ENCODE results near the gene CFD.
A peak's percentile ranks its signal among the peaks of the same experiment; 100 is the strongest.
"Not testable (repeated sequence)": the region's sequence is repeated elsewhere in the genome, so short reads cannot be mapped to it uniquely, and the experiment has no call there.

CFD gene

DNA sequence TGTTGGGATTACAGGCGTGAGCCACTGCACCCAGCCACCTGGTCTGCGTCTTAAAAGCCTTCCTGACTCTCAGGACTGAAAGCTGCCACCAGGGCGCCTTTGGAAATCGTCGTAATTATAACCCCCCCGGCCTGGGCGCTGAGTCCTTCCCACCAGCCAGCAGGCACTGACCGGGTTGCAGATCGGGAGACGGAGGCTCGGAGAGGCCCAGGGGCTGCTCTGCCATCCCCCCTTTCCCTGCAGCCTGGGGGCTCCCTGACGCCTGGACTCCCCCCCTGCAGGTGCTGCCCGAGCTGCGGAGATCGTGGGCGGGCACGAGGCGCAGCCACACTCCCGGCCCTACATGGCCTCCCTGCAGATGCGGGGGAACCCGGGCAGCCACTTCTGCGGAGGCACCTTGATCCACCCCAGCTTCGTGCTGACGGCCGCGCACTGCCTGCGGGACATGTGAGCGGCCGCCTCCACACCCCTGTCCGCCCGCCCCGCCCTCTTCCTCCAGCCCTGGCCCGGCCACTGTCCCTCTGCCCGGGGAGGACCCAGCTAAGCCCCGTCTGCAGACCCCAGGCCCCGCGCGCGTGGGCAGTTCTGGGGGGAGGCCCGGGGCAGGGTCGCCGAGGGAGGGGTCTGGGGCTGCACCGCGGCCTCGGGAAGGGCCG lies 16.2 kb upstream of the CFD start:
- DNase-seq (ENCODE audit: extremely low read depth, low read depth) = no peak
- TF ChIP-seq, protein P1, sequence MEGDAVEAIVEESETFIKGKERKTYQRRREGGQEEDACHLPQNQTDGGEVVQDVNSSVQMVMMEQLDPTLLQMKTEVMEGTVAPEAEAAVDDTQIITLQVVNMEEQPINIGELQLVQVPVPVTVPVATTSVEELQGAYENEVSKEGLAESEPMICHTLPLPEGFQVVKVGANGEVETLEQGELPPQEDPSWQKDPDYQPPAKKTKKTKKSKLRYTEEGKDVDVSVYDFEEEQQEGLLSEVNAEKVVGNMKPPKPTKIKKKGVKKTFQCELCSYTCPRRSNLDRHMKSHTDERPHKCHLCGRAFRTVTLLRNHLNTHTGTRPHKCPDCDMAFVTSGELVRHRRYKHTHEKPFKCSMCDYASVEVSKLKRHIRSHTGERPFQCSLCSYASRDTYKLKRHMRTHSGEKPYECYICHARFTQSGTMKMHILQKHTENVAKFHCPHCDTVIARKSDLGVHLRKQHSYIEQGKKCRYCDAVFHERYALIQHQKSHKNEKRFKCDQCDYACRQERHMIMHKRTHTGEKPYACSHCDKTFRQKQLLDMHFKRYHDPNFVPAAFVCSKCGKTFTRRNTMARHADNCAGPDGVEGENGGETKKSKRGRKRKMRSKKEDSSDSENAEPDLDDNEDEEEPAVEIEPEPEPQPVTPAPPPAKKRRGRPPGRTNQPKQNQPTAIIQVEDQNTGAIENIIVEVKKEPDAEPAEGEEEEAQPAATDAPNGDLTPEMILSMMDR (IDR thresholded peaks at IDR 0.05; ENCODE audit: low read depth, low read length) = no peak

DNA sequence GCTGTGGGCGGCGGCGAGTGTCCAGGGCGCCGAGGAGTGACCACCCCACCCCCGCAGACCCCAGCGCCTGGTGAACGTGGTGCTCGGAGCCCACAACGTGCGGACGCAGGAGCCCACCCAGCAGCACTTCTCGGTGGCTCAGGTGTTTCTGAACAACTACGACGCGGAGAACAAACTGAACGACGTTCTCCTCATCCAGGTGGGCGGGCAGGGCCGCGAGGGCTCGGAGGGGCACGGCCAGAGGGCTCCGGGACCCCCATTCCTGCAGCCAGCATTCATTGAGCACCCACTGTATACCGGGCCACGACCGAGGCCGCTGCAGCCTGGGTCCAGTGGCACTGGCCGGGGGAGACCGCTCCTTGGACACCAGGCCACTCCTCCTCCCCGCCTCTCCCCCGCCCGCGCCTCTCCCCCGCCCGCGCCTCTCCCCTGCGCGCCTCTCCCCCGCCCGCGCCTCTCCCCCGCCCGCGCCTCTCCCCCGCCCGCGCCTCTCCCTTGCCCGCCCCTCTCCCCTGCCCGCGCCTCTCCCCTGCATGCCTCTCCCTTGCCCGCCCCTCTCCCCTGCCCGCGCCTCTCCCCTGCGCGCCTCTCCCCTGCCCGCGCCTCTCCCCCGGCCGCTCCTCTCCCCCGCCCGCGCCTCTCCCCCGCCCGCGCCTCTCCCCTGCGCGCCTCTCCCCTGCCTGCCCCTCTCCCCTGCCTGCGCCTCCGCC lies 15.5 kb upstream of the CFD start:
- TF ChIP-seq, protein P1 (IDR thresholded peaks at IDR 0.05; ENCODE audit: low read depth, low read length) = no peak
- DNase-seq (ENCODE audit: extremely low read depth, low read depth) = no peak

DNA sequence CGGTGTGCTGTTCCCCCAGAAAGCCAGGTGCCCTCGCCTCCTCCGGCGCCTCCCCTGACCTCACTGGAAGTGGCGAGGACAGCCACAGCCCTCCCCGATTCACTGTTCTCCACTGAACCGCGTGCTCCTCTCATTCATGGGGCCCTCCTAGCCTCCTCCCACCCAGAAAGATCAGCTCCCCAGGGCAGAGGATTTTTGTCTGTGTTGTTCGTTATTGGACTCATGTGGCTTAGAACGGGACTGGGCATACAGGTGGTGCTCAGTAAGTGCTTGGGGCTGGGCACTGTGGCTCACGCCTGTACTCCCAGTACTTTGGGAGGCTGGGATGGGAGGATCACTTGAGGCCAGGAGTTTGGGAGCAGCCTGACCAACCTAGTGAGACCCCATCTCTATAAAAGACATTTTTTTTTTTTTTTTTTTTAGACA lies 14.9 kb upstream of the CFD start:
- no peak for DNase-seq (ENCODE audit: extremely low read depth, low read depth)
- TF ChIP-seq, protein P1 (IDR thresholded peaks at IDR 0.05; ENCODE audit: low read depth, low read length) = no peak

DNA sequence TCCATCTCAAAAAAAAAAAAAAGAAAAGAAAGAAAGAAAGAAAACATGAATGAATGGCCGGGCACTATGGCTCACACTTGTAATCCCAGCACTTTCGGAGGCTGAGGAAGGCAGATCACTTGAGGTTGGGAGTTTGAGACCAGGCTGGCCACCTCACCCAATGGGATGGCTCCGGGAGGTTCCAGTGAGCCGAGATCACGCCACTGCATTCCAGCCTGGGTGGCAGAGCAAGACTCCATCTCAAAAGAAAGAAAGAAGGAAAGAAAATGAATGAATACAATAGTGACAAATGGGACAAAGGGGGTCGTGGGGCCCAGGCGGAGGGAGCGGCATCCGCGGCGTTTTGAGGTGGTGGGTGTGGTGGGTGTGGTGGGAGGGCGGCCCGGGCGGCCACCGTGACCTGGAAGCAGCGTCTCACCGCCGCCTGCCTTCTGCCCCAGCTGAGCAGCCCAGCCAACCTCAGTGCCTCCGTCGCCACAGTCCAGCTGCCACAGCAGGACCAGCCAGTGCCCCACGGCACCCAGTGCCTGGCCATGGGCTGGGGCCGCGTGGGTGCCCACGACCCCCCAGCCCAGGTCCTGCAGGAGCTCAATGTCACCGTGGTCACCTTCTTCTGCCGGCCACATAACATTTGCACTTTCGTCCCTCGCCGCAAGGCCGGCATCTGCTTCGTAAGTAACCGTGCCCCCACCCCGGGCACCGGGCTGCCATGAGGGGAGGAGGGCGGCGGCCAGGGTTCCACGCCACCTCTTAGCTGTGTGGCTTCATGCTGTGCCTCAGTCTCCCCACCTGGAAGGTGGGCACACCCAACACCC lies 13.6 kb upstream of the CFD start:
- no peak for DNase-seq (ENCODE audit: extremely low read depth, low read depth)
- TF ChIP-seq, protein P1 (IDR thresholded peaks at IDR 0.05; ENCODE audit: low read depth, low read length) = no peak

DNA sequence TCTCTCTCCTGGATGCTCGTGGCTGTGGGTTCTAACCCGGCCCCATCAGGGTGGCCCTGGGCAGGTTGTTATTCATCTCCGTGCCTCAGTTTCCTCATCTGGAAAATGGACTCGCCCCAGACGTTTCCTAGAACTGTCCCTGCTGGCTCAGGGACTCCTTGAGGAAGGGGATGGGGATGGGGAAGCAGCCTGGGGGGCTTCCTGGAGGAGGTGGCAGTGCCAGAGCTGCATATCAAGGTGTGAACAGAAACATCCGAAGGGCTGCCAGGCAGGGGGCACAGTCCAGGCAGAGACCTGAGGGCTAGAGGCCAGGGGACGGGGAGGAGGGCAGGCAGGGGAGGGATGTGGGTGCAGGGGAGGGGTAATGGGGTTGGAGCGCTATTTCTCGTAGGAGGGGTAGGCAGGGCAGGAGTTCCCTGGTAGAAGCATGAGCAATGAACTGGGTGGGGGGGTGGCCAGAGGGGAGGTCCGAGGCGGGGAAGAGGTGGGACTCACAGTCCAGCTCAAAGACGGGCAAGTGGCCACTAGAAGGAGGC lies 11.0 kb upstream of the CFD start:
- no peak for DNase-seq (ENCODE audit: extremely low read depth, low read depth)
- TF ChIP-seq, protein P1 (IDR thresholded peaks at IDR 0.05; ENCODE audit: low read depth, low read length) = no peak

DNA sequence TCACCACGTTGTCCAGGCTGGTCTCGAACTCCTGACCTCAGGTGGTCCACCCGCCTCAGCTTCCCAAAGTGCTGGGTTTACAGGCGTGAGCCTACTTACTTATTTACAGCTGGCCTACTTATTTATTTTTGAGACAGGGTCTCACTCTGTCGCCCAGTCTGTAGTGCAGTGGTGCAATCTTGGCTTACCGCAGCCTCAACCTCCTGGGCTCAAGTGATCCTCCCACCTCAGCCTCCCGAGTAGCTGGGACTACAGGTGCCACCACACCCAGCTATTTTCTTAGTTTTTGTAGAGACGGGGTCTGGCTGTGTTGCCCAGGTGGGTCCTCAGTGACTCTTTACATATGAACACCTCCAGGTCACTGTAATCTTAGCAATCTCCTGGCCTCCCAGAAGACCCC lies 10.3 kb upstream of the CFD start:
- DNase-seq (ENCODE audit: extremely low read depth, low read depth) = not testable (repeated sequence)

DNA sequence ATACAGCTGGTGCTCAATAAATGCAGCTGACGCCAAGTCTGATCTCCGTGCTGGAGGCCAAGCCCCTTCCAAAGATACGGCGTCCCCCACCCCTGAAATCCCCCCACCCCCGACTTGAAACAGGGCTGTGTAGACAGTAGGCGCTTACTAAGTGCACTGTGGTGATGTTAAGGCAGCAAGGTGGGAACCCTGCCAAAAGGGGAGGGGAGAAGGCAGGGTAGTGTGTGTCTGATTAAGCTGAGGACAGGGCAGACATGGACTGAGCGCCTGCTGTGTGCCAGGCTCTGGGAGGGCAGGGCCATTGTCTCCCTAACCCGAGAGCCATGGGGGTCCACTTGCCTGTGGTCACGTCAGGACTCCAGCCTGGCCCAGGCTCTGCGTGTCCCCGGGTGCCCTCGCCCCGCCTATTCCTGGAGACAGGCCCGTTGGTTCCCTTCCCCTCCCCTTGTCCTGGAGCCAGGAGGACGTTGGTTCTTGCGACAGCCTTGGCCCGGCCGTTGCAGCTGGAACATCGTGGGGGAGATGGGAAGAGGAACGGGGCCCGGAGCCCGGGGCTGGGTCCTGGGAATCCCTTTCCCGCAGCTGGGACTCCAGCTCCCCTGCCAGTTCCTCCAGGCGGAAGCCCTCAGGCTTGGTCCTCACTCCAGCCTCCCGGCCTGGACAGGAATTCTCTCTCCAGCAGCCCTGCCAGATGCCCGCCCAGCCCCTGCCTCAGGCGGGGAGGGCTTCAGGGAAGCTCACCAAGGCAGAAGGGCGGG lies 9.1 kb upstream of the CFD start:
- TF ChIP-seq, protein P1 (IDR thresholded peaks at IDR 0.05; ENCODE audit: low read depth, low read length) = no peak
- DNase-seq (ENCODE audit: extremely low read depth, low read depth) = peak; percentile 88

Measured in AG09319 (cell line).